Measurements from ENCODE around the gene MTHFR. TPM values are rescaled to one million over a fixed set of nuclear protein-coding genes. Genes with fewer than 3 reads are reported as not detected.

Gene MTHFR
- total RNA-seq, 1 donor from 2014 or later, result 29.6 TPM

GRCh38 chr1:11793819-11794218, 11.9 kb downstream of the MTHFR start:
- Mint-ChIP-seq H3K9me3 (no peaks in the 10 kb centered on the region), H3K4me1 (no peaks in the 10 kb centered on the region), H3K4me3 (no peak overlapping the region), H3K36me3 (ENCODE audit: low read depth) (no peaks in the 10 kb centered on the region), H3K27ac (ENCODE audit: unreplicated experiment) (no peak overlapping the region), H3K27me3 (ENCODE audit: low read depth) (no peaks in the 10 kb centered on the region)
- no peak for DNase-seq (ENCODE audit: low read depth, low spot score)
- TF ChIP-seq CTCF (conservative IDR thresholded peaks at IDR 0.05), result no peak

DNA sequence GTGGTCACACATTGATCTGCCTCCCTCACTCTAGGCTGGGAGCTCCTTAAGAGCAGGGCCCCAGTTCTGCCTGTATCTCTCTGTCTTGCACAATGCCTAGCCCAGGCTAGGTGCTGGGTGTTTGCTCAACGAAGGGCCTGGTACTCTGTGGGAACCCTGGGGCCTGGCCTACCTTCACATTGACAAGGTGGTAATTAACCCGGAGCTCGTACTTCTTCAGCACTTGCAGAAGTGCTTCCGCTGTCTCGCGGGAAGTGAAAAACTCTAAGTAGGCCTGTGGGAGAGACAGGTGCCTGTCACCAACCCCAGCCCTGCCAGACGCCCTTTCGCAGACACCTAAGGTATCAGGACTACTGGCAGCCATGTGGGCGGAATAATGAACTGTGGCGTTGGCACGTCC, 13.7 kb downstream of the MTHFR start:
- no peak for TF ChIP-seq CTCF (conservative IDR thresholded peaks at IDR 0.05)
- Mint-ChIP-seq H3K4me3 (no peak overlapping the region), H3K27me3 (ENCODE audit: low read depth) (no peaks in the 10 kb centered on the region)

GRCh38 chr1:11790880-11791715, 14.7 kb downstream of the MTHFR start:
- Mint-ChIP-seq H3K9me3 (no peaks in the 10 kb centered on the region), H3K4me1 (no peaks in the 10 kb centered on the region), H3K27me3 (ENCODE audit: low read depth) (no peaks in the 10 kb centered on the region), H3K4me3 (no peak overlapping the region), H3K27ac (ENCODE audit: unreplicated experiment) (peak overlapping the region; percentile 73), H3K36me3 (ENCODE audit: low read depth) (no peaks in the 10 kb centered on the region)
- TF ChIP-seq CTCF (conservative IDR thresholded peaks at IDR 0.05), result no peak
- DNase-seq (ENCODE audit: low read depth, low spot score), result no peak

More for the DNA sequence above, 13.7 kb downstream of the MTHFR start:
- no peak for DNase-seq (ENCODE audit: low read depth, low spot score)
- Mint-ChIP-seq H3K27ac (ENCODE audit: unreplicated experiment) (peak overlapping the region; percentile 87), H3K4me1 (no peaks in the 10 kb centered on the region), H3K36me3 (ENCODE audit: low read depth) (no peaks in the 10 kb centered on the region), H3K9me3 (no peaks in the 10 kb centered on the region)

- no peak overlapping the region for H3K27ac Mint-ChIP-seq (ENCODE audit: unreplicated experiment)
- no peaks in the 10 kb centered on the region for H3K9me3 Mint-ChIP-seq
- no peak for TF ChIP-seq CTCF (conservative IDR thresholded peaks at IDR 0.05)
- H3K36me3 Mint-ChIP-seq (ENCODE audit: low read depth), result no peaks in the 10 kb centered on the region
- H3K4me3 Mint-ChIP-seq, result no peak overlapping the region
- DNase-seq (ENCODE audit: low read depth, low spot score), result no peak
- H3K27me3 Mint-ChIP-seq (ENCODE audit: low read depth), result no peaks in the 10 kb centered on the region
- H3K4me1 Mint-ChIP-seq, result peaks cover 3% of the 10 kb centered on the region
Observed at GRCh38 chr1:11790101-11790879, 15.5 kb downstream of the MTHFR start.

- no peak overlapping the region for H3K4me3 Mint-ChIP-seq
- no peaks in the 10 kb centered on the region for H3K36me3 Mint-ChIP-seq (ENCODE audit: low read depth)
- H3K27ac Mint-ChIP-seq (ENCODE audit: unreplicated experiment), result no peak overlapping the region
- H3K9me3 Mint-ChIP-seq, result no peaks in the 10 kb centered on the region
- H3K27me3 Mint-ChIP-seq (ENCODE audit: low read depth), result no peaks in the 10 kb centered on the region
- TF ChIP-seq CTCF (conservative IDR thresholded peaks at IDR 0.05), result no peak
- no peak for DNase-seq (ENCODE audit: low read depth, low spot score)
- H3K4me1 Mint-ChIP-seq, result peaks cover 5% of the 10 kb centered on the region
Observed at GRCh38 chr1:11789126-11790067, 16.4 kb downstream of the MTHFR start.

Measured in neural crest cell (in vitro differentiated cells).